Endometrium (tissue), 2 donors: Measurements from ENCODE around the gene SNRPD3.
"Not testable (repeated sequence)": the region's sequence is repeated elsewhere in the genome, so short reads cannot be mapped to it uniquely, and the experiment has no call there.

ENCODE experiments used
- FAIRE-seq: peaks from 2 replicates; lab custom pipeline; 2012; peaks lifted over from hg19 to GRCh38; lab: Jason Lieb, UNC
- donor health status: control.
- donor health status: control.

SNRPD3 gene

DNA sequence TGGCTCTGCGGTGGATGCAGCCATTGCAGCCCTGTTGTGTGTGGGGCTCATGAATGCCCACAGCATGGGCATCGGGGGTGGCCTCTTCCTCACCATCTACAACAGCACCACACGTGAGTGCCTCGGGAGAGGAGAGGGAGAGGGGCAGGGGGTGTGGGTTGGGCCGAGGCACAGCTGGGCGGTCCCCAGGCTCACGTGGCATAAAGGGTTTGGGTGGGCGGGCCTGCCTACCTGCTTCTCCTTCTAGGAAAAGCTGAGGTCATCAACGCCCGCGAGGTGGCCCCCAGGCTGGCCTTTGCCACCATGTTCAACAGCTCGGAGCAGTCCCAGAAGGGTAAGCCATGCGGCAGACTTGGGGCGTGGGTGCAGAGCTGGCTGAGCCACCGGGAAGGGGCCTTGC is 59.0 kb downstream of the SNRPD3 start:
- FAIRE-seq = not testable (repeated sequence)

DNA sequence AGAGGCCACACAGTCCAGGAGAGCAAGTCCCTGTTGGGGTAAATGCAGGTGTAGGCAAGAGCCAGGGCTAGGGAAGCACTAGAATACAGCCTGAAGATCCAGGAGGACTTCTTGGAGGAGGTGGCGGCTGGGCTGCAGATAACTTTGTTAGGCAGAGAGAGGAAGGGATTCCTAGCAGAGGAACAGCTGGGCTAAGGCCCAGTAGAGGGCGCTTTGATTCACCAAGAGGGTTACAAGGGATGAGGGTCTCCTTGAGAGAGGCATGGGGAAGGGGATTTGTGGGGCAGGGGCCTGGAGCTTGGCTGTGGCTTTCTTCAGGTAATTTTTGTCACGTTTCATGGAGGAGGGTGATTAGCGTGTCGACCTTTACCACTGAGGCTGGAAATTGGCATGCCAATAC is 65.4 kb downstream of the SNRPD3 start:
- not testable (repeated sequence) for FAIRE-seq

GRCh38 chr22:24622596-24622995 is 66.8 kb downstream of the SNRPD3 start:
- not testable (repeated sequence) for FAIRE-seq
